Right hindlimb (tissue), 1 donor: ENCODE results near the gene TEX261.
A peak's percentile ranks its signal among the peaks of the same experiment; 100 is the strongest.

ENCODE experiments used
- DNase-seq: peaks from one replicate; pipeline ENCODE4 v3.0.0-alpha.2; 2018

TEX261 gene

GRCh38 chr2:70981421-70981820, 13.3 kb downstream of the TEX261 start:
- no peak for DNase-seq

DNA sequence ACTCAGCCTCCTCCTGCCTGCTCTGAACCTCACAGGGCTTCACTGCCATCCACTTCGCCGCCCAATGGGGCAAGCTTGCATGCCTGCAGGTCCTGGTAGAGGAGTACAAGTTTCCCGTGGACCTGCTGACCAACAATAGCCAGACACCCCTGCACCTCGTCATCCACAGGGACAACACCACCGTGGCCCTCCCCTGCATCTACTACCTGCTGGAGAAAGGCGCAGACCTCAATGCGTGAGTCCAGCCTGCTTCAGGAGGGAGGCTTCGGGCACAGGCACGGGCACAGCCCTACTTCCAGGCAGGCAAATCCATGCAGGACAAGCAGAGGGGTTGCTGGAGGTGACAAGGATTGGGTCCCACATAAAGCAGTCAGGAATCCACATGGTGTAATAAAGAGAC, 15.0 kb downstream of the TEX261 start:
- peak; percentile 17 for DNase-seq

DNA sequence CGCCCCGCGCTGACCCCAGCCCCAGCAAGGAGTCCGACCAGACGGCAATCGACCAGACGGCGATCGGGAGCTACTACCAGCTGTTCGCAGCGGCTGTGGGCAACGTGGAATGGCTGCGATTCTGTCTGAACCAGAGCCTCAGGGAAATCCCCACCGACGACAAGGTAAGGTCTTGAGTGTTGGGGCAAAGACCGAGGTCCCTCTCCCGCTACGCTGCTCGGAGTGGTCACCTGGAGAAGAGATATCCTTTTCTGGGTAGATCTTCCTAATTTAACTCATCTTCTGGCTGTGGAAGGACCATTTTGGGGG, 15.5 kb downstream of the TEX261 start:
- no peak for DNase-seq

- peak; percentile 72 for DNase-seq
These were observed 16.1 kb downstream of the TEX261 start, which contains the start of gene ANKRD53 for GRCh38 chr2:70978341-70979179. ANKRD53 (plus strand) TSS chr2:70978630; CDS start chr2:70978646, 16 bp downstream.

GRCh38 chr2:70977605-70978205, 17.0 kb downstream of the TEX261 start:
- no peak for DNase-seq

DNA sequence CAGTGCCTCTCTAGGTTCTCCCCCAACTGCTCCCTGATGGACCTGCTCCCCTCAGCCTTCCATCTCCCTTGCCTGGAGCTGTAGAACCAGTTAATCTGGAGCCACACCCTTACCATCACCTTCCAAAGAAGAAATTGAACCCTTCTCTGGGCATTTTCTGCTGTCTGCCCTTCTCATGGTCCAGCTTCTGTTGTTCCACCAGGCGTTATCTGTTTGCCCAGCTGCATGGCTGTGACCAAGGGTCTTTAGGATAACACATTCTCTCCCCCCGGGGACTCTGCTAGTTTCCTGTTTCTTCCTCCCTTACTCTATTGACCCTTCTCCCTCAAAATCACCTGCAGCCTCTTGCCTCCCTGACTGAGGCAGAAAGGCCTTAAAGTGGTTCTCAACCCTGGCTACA, 19.4 kb downstream of the TEX261 start:
- no peak for DNase-seq

DNA sequence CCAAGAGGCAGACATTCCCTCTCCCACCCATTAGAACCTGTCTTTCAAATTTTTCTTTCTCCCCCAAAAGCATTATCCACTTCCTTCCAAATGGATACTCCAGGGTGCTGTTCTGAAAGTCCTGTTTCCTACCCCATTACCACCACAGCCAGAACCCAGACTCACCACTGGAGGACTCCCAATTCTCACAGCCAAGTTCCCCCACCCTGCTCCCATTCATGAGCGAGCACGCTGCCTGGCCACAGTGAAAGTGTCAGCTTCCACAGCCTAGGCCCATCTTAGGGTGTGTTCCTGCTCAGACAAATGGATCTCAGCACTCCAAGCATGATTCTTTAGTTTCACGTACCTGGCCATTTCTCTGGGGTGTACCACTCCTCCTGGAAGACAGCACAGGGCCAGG, 20.1 kb downstream of the TEX261 start:
- no peak for DNase-seq

- no peak for DNase-seq
These were observed 27.5 kb downstream of the TEX261 start for GRCh38 chr2:70967189-70967588.

- DNase-seq = no peak
These were observed 28.0 kb downstream of the TEX261 start for GRCh38 chr2:70966681-70967080.

GRCh38 chr2:70965506-70965905, 29.2 kb downstream of the TEX261 start:
- DNase-seq = no peak

- peak; percentile 61 for DNase-seq
These were observed 29.9 kb downstream of the TEX261 start for GRCh38 chr2:70964596-70965386.

DNA sequence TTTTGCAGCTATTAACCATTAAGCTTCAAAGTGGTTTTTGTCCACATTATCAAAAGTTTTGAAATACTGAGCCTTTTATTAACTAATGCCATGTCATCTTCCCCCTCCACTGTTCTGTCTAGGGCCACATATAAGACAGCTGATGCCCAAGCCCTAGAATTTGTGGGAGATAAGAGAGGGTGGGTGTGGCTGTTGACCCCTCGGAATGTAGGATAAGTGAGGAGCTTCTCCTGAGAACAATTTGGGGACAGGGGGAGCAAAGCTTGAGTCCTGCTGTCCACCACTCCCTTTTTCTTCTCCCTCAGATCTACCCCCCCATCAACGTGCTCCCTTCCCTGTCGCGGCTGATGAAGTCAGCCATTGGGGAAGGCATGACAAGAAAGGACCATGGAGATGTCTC, 30.5 kb downstream of the TEX261 start:
- no peak for DNase-seq

GRCh38 chr2:70962885-70963878, 31.5 kb downstream of the TEX261 start:
- DNase-seq = no peak

- no peak for DNase-seq
These were observed 32.3 kb downstream of the TEX261 start for GRCh38 chr2:70962211-70962884.

GRCh38 chr2:70961648-70961994, 33.1 kb downstream of the TEX261 start:
- DNase-seq = no peak

GRCh38 chr2:70960833-70961647, 33.6 kb downstream of the TEX261 start:
- no peak for DNase-seq

DNA sequence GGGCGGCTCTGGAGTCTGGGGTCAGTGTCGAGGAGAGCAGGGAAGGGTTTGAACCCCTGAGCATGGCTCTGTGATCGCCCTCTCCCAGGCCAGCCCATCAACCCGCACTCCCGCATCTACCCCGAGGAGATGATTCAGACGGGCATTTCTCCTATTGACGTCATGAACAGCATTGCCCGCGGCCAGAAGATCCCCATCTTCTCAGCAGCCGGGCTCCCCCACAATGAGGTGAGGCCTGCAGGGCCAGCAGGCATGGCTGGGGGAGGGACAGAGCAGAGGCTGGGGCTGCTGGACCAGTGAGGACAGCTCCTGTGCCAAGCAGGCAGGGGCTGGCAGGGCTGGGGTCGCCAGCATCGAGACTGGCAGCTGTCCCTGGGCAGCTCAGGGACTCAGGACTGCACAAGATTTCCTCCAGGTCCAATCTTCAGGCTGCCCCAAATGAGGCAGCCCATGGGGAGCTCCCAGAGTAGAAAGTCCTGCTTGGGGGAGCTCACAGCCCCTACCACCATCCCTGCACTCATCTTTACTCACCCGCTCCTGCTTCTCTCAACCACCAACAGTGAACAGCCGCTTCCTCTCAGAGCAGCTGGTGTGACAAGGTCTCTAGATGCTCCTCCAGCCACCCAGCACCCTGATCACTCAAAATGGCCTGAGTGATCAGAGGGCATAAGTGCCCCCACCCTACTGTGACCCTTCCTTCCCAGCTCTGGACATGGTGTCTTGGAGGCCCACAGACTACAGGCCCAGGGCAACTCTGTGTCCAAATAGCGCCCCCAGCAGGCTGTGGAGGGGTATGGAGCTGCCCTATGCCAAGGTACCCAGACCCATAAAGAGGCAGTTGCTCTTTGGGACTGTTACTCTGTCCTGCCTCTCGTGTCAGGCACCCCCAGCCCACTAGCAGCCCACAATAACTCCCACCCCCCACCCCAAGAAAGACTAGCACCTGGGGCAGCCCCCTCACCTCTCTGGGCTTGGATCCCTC, 34.5 kb downstream of the TEX261 start:
- DNase-seq = no peak

- DNase-seq = no peak
These were observed 35.4 kb downstream of the TEX261 start for GRCh38 chr2:70959271-70959761.

DNA sequence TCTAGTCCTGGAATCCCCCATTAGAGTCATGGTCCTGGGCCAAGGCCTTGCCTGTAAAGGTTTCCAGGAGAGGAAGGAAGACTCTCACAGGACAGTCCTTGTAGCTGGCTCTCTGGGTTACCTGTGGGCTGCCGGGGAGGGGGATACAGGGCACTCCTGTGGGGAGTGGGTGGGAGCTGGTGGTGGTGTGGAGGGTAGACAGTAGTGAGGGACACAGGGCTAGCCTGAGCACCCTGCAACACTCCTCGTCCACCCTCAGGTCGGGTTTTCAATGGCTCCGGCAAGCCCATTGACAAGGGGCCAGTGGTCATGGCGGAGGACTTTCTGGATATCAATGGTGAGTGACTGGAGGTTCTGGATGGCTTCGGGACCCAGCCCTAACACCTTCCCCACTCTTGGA, 35.9 kb downstream of the TEX261 start:
- no peak for DNase-seq

- no peak for DNase-seq
These were observed 36.9 kb downstream of the TEX261 start for GRCh38 chr2:70957798-70958197.
